HuH-7.5 (cell line): ENCODE results near the gene RNF14.
"Not testable (repeated sequence)": the region's sequence is repeated elsewhere in the genome, so short reads cannot be mapped to it uniquely, and the experiment has no call there.

Source experiments
- DNase-seq: peaks from one replicate; pipeline ENCODE4 v3.0.0; 2011; ENCODE audit warnings: low spot score

Gene RNF14

GRCh38 chr5:141968914-141969608 is at the start of gene RNF14:
TSS of gene RNF14 (plus strand) at chr5:141969105. CDS start at chr5:141973589, 4,484 bp downstream.
- peak; percentile 76 for DNase-seq

GRCh38 chr5:141919218-141920119 is 49.4 kb upstream of the RNF14 start:
- DNase-seq = no peak

- no peak for DNase-seq
Observed at GRCh38 chr5:141920771-141921170, 48.1 kb upstream of the RNF14 start.

GRCh38 chr5:141922827-141923447 is 46.0 kb upstream of the RNF14 start:
- not testable (repeated sequence) for DNase-seq

- peak; percentile 88 for DNase-seq
Observed at GRCh38 chr5:141923448-141924313, 45.2 kb upstream of the RNF14 start, which contains the start of gene DELE1. TSS of gene DELE1 (plus strand) at chr5:141923871. CDS start at chr5:141923942, 71 bp downstream.

- DNase-seq = no peak
Observed at GRCh38 chr5:141926434-141926833, 42.5 kb upstream of the RNF14 start.

- DNase-seq = no peak
Observed at GRCh38 chr5:141928051-141928450, 40.9 kb upstream of the RNF14 start.

GRCh38 chr5:141929398-141930058 is 39.4 kb upstream of the RNF14 start:
- DNase-seq = no peak

- no peak for DNase-seq
Observed at GRCh38 chr5:141931694-141932093, 37.2 kb upstream of the RNF14 start.

- no peak for DNase-seq
Observed at GRCh38 chr5:141933151-141933550, 35.8 kb upstream of the RNF14 start.

- DNase-seq = no peak
Observed at GRCh38 chr5:141934099-141934844, 34.6 kb upstream of the RNF14 start.

GRCh38 chr5:141935538-141935937 is 33.4 kb upstream of the RNF14 start:
- DNase-seq = no peak

GRCh38 chr5:141940695-141941271 is 28.1 kb upstream of the RNF14 start:
- no peak for DNase-seq

- no peak for DNase-seq
Observed at GRCh38 chr5:141941307-141941706, 27.6 kb upstream of the RNF14 start.

- DNase-seq = no peak
Observed at GRCh38 chr5:141941779-141942178, 27.1 kb upstream of the RNF14 start.

GRCh38 chr5:141942185-141942857 is 26.6 kb upstream of the RNF14 start:
- no peak for DNase-seq

- DNase-seq = no peak
Observed at GRCh38 chr5:141944076-141944475, 24.8 kb upstream of the RNF14 start.

GRCh38 chr5:141945511-141946051 is 23.3 kb upstream of the RNF14 start:
- DNase-seq = no peak

GRCh38 chr5:141947316-141947715 is 21.6 kb upstream of the RNF14 start:
- no peak for DNase-seq
